Astrocyte (in vitro differentiated cells and primary cell): ENCODE results near the gene MSRB3.

Experiments used
- CTCF ChIP-seq: IDR thresholded peaks from 2 replicates; pipeline ENCODE4 v1.5.1; 2011; ENCODE audit warnings: low read depth, mild to moderate bottlenecking, inconsistent platforms, low read length, moderate library complexity; ENCODE audit not compliant: insufficient read depth
- EZH2 ChIP-seq: IDR thresholded peaks from 2 replicates; pipeline ENCODE4 v1.6.1; 2012; ENCODE audit warnings: mild to moderate bottlenecking, low read length, inconsistent platforms; ENCODE audit not compliant: insufficient read depth

GRCh38 chr12:65252515-65252914 lies 26.0 kb upstream of the MSRB3 start:
- TF ChIP-seq CTCF = no peak
- TF ChIP-seq EZH2 = no peak
